ENCODE measurements around the gene CACNA1A. TPM values are rescaled to one million over a fixed set of nuclear protein-coding genes. Genes with fewer than 3 reads are reported as not detected.

Gene CACNA1A
- total RNA-seq, 4 donors from 2014 or later, result 1.1 TPM; not detected in 3

DNA sequence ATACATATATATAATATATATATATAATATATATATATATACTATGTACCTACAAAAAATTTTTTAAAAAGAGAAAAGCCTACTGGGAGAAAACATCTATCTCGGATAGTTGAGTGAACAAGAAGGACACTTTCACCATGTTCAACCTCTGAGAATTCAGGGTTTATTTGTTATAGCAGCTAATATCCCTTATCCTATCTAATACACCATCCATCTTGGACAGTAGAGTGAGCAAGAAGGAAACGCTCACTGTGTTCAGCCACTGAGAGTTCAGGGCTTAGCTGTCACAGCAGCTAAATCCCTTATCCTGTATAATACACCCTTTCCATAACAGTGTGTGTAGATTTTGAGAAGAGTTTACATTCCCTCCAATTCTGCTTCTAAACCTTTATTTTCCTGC lies 38.1 kb upstream of the CACNA1A start:
- intact Hi-C loops (cut with DNase I), result no loop called here
- Histone ChIP-seq H3K27ac (no peak overlapping the region), H3K4me1 (no peaks in the 10 kb centered on the region), H3K36me3 (no peaks in the 10 kb centered on the region), H3K27me3 (peaks cover 0 to 73% (median 0%) of the 10 kb centered on the region in 4 donors), H3K4me3 (no peak overlapping the region), H3K9me3 (peaks cover 0 to 9% (median 0%) of the 10 kb centered on the region in 3 donors)
- TF ChIP-seq, protein P1, sequence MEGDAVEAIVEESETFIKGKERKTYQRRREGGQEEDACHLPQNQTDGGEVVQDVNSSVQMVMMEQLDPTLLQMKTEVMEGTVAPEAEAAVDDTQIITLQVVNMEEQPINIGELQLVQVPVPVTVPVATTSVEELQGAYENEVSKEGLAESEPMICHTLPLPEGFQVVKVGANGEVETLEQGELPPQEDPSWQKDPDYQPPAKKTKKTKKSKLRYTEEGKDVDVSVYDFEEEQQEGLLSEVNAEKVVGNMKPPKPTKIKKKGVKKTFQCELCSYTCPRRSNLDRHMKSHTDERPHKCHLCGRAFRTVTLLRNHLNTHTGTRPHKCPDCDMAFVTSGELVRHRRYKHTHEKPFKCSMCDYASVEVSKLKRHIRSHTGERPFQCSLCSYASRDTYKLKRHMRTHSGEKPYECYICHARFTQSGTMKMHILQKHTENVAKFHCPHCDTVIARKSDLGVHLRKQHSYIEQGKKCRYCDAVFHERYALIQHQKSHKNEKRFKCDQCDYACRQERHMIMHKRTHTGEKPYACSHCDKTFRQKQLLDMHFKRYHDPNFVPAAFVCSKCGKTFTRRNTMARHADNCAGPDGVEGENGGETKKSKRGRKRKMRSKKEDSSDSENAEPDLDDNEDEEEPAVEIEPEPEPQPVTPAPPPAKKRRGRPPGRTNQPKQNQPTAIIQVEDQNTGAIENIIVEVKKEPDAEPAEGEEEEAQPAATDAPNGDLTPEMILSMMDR (IDR thresholded peaks at IDR 0.05), result no peak
- no peak for TF ChIP-seq POLR2A (IDR thresholded peaks at IDR 0.05)
- no peak for DNase-seq
- WGBS, 2 donors, result 65 to 73% methylated on average over 2 of the region's 2 CpGs

DNA sequence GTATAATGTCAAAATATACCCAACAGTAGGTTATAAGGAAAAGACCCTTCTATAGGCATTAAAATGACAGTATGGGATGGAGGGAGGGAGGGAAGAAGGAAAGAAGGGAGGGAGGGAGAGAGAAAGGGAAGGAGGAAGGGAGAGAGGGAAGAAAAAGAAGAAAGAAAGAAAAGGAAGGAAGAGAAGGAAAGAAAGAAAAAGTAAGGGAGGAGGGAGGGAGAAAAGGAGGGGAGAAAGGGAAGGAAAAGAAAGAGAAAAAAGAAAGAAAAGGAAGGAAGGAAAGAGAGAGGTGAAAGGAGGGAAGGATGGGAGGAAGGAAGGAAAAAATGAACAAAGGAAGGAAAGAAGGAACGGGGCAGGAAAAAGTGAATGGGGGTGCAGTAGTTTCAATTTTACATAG lies 35.3 kb upstream of the CACNA1A start:
- H3K27me3 ChIP-seq, result peaks cover 0 to 75% (median 0%) of the 10 kb centered on the region in 4 donors
- WGBS, 2 donors, result 0 to 54% methylated on average over 1 of the region's 1 CpG

DNA sequence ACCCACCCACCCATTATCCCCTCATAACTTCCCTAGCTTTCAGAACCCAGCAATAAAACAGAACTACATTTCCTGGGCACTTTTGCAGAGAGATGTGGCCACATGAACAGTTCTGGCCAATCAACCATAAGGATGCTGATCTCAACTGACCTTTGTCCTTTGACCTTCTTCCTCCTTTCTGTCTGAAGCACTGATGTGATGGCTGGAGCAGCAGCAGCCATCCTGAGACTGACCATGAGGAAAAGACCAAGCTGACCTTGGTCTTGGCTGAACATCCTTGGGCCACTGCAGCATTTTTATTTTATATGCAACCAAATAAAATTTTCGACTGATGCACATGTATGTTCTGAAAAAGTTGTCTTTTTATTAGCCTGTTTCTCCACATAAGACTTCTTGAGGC lies 33.1 kb upstream of the CACNA1A start:
- H3K27me3 ChIP-seq, result peaks cover 0 to 59% (median 0%) of the 10 kb centered on the region in 4 donors
- DNase-seq, result no peak
- TF ChIP-seq, protein P1 (IDR thresholded peaks at IDR 0.05), result no peak
- no peak for TF ChIP-seq POLR2A (IDR thresholded peaks at IDR 0.05)
- no peak overlapping the region for H3K27ac ChIP-seq
- no peaks in the 10 kb centered on the region for H3K36me3 ChIP-seq
- H3K4me1 ChIP-seq, result no peaks in the 10 kb centered on the region
- H3K9me3 ChIP-seq, result peaks cover 0 to 5% (median 0%) of the 10 kb centered on the region in 3 donors
- H3K4me3 ChIP-seq, result no peak overlapping the region
- 43 to 70% methylated on average over 1 of the region's 1 CpG for WGBS, 2 donors
- intact Hi-C loops (cut with DNase I), result no loop called here

More for the DNA sequence above, 35.3 kb upstream of the CACNA1A start:
- intact Hi-C loops (cut with DNase I), result no loop called here
- H3K36me3 ChIP-seq, result no peaks in the 10 kb centered on the region
- DNase-seq, result no peak
- H3K9me3 ChIP-seq, result peaks cover 0 to 10% (median 0%) of the 10 kb centered on the region in 3 donors
- no peaks in the 10 kb centered on the region for H3K4me1 ChIP-seq
- H3K4me3 ChIP-seq, result no peak overlapping the region
- no peak overlapping the region for H3K27ac ChIP-seq
- TF ChIP-seq, protein P1 (IDR thresholded peaks at IDR 0.05), result no peak
- TF ChIP-seq POLR2A (IDR thresholded peaks at IDR 0.05), result no peak

DNA sequence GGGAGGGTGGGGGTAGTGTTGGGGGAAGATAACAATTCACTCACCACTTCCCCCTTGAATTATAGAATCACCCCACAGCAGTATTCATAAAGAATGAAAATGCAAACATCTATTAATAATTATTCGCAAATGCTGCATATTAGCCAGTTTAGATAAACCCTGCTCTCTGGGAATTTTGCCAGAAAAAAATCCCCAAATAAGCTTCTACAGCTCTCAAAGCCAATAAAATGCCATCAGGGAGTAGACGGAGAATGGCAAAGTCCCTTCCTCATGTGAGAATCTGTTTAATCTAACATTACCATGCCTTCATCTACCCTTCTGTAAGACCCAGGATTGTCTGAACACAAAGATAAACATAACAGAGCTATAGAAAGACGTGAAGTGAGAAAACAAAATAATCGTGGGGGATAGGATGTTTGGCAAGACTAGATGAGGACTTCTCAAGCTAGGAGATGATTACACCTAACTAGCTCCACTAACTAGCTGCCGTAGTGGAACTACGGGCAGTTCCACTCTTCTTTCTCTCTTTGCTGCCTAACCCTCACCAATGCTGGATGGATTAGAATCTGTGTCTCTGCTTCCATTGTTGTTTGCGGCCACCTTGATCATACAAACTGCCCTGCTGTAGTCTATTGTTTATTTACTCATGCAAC lies 32.4 kb upstream of the CACNA1A start:
- H3K36me3 ChIP-seq, result no peaks in the 10 kb centered on the region
- intact Hi-C loops (cut with DNase I), result no loop called here
- 49 to 51% methylated on average over 7 of the region's 7 CpGs for WGBS, 2 donors
- H3K9me3 ChIP-seq, result peaks cover 0 to 5% (median 0%) of the 10 kb centered on the region in 3 donors
- no peak overlapping the region for H3K27ac ChIP-seq
- H3K4me3 ChIP-seq, result no peak overlapping the region
- DNase-seq, result no peak
- peaks cover 0 to 61% (median 0%) of the 10 kb centered on the region in 4 donors for H3K27me3 ChIP-seq
- H3K4me1 ChIP-seq, result no peaks in the 10 kb centered on the region
- TF ChIP-seq POLR2A (IDR thresholded peaks at IDR 0.05), result no peak
- TF ChIP-seq, protein P1 (IDR thresholded peaks at IDR 0.05), result no peak

DNA sequence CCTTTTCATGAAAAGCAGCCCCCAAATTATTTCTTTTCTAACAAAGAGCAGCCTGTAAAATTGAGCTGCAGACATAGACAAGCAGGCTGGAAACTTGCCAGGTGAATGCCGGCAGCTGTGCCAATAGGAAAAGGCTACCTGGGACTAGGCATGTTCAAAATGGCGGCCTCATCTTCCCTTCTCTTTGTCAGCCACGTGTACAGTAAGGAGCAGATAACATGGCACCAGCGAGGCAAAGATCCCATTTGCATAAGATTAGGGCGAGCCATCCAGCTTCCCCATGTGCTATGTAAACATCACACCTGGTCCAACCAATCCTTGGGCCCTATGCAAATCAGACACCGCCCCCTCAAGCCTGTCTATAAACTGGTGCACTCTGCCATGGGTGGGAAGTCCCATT lies 31.2 kb upstream of the CACNA1A start:
- WGBS, 2 donors, result 47 to 62% methylated on average over 5 to 6 of the region's 6 CpGs
- H3K27me3 ChIP-seq, result peaks cover 0 to 70% (median 0%) of the 10 kb centered on the region in 4 donors
- H3K36me3 ChIP-seq, result no peaks in the 10 kb centered on the region
- peaks cover 0 to 5% (median 0%) of the 10 kb centered on the region in 3 donors for H3K9me3 ChIP-seq
- H3K4me1 ChIP-seq, result no peaks in the 10 kb centered on the region
- H3K27ac ChIP-seq, result no peak overlapping the region
- no peak overlapping the region for H3K4me3 ChIP-seq
- TF ChIP-seq, protein P1 (IDR thresholded peaks at IDR 0.05), result no peak
- no peak for TF ChIP-seq POLR2A (IDR thresholded peaks at IDR 0.05)
- intact Hi-C loops (cut with DNase I), result no loop called here
- no peak for DNase-seq

All from esophagus squamous epithelium (tissue), 5 donors.